Activated naive CD4-positive, alpha-beta T cell treated with anti-CD3 and anti-CD28 coated beads for 36 hours (primary cell): Measurements from ENCODE around the gene ASXL2. TPM values are rescaled to one million over a fixed set of nuclear protein-coding genes. Genes with fewer than 3 reads are reported as not detected.

ENCODE experiments used
- CTCF ChIA-PET: fragments of 350-600 bp; sonication (Branson Sonifier 250); formaldehyde crosslinking; loops from one replicate; lab custom pipeline; 2021; ENCODE audit warnings: antibody characterized with exemption; lab: Charles Lee
- DNase-seq: peaks from one replicate; pipeline ENCODE4 v3.0.0-alpha.2; 2020
- H3K27ac Mint-ChIP-seq: one replicate; pipeline ENCODE4 v1.8.0; 2021; ENCODE audit warnings: mild to moderate bottlenecking, mixed read lengths
- H3K27me3 Mint-ChIP-seq: one replicate; pipeline ENCODE4 v1.8.0; 2021; ENCODE audit warnings: low read depth, mixed read lengths
- H3K36me3 Mint-ChIP-seq: one replicate; pipeline ENCODE4 v1.8.0; 2021; ENCODE audit warnings: low read depth, mixed read lengths
- H3K4me1 Mint-ChIP-seq: one replicate; pipeline ENCODE4 v1.8.0; 2021; ENCODE audit warnings: low read depth, mixed read lengths
- H3K4me3 Mint-ChIP-seq: one replicate; pipeline ENCODE4 v1.8.0; 2021; ENCODE audit warnings: mild to moderate bottlenecking, moderate library complexity, mixed read lengths
- H3K9me3 Mint-ChIP-seq: one replicate; pipeline ENCODE4 v1.8.0; 2021; ENCODE audit warnings: mixed read lengths
- intact Hi-C: fragments of 100-400 bp; cut with micrococcal nuclease; formaldehyde crosslinking; loops from one replicate; pipeline ENCODE4 v1.15.1; 2023
- total RNA-seq, 2 experiments: library from RNA; stranded (reverse); gene quantifications; one replicate each; pipeline ENCODE4 v1.2.3, GENCODE V29; 2021

Gene ASXL2
- total RNA-seq, 2 experiments from 2014 or later: 25.2 to 29.1 TPM

DNA sequence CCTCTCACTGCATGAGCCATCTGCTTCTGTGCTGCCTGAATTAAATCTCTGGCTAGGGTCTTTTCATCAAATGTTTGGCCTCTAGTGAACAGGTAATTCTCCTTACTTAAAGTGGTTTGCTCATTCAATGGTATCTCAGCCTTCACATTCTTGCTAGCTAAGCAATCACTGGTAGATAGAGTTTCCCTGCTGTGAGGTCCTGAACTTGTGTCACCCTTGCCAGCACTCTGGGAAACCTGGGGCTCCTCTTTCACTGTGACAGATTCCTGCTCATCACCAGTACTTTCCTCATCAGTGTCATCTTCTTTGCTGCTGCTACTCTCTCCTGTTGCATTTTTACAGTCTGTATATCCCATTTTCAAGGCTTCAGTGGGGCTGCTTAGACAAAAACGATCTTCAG is 135.8 kb downstream of the ASXL2 start:
- Mint-ChIP-seq H3K36me3 (peaks cover 22% of the 10 kb centered on the region), H3K9me3 (no peaks in the 10 kb centered on the region), H3K4me3 (no peak overlapping the region), H3K4me1 (peaks cover 13% of the 10 kb centered on the region), H3K27me3 (no peaks in the 10 kb centered on the region), H3K27ac (no peak overlapping the region)
- CTCF ChIA-PET: interaction anchor here (0.9 kb wide), 1 partner anchor 15 kb away, joined by 3 read pairs; no protein-coding TSS in a partner anchor
- no peak for DNase-seq
- intact Hi-C loops: no loop called here

DNA sequence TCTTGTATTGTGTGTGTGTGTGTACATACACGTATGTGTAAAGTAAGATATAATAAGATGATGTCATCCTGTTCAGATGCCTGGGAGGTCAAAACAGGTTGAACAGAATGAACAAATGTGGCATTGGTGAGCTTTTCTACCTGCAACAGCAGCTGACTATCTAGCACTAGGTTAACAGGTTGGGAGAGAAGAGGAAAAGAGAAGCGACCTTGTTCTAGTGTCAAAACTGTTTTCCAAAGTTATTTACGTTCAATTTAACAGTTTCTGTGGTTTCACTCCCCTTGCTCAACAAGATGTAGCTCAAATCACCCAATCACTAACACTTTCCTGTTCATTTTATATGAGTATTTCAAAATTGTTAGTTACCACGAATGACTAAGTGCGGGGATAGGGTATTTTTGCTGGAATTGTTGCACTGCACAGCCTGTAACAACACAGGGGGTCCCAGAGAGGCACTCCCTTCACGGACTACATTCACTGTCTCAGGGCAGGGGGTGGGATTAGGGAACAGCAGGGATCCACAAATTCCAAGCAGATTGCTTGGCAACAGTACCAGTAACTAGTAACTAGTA is 137.4 kb downstream of the ASXL2 start:
- Mint-ChIP-seq H3K4me1 (peaks cover 20% of the 10 kb centered on the region), H3K4me3 (no peak overlapping the region), H3K27ac (no peak overlapping the region), H3K9me3 (no peaks in the 10 kb centered on the region), H3K27me3 (no peaks in the 10 kb centered on the region), H3K36me3 (peaks cover 22% of the 10 kb centered on the region)
- DNase-seq: no peak
- CTCF ChIA-PET: no interaction called here
- intact Hi-C loops: no loop called here

DNA sequence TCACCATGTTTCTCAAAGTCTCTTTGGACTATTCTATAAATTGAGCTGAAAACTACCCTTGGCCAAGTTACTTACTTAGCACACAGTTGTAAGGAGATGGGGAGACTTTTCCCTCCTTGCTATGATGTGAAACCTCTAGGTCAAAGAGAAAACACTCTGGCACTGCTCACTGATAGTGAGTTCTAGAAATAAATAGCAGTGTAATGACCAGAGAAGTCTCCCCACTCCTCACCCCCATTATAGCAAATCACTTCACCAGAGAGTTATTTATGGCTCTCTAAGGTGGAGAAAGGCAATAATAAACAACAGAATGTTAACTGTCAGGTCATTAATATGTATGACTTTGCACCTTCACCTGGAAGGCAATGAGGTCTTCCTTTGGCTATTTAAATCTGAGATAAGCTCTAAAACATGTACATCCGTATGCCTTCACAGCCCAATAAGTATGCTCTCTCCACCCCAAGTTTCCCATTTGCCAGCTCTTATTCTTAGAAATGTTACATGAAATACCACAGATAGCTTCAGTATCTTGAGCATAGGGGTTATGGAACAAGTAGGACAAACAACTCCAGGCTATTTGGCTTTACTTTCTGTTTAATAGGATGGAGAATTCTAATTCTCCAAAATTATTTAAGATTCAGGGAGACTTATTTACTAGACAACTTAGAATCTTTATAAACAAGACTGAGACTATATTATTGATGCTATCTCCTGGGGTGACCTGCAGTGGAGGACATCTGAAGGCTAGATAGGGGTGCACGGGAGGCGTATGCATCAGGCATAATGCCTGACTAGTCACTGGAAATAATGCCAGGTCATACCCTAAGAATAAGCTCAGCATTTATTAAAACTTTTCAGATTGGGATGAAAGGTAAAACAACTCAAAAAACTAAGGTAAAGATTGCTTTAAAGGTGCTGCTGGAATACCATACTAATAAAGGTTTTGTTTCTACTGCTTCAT is 139.6 kb downstream of the ASXL2 start:
- Mint-ChIP-seq H3K36me3 (peaks cover 15% of the 10 kb centered on the region), H3K27me3 (no peaks in the 10 kb centered on the region), H3K4me1 (peaks cover 14% of the 10 kb centered on the region), H3K9me3 (no peaks in the 10 kb centered on the region), H3K27ac (no peak overlapping the region), H3K4me3 (no peak overlapping the region)
- CTCF ChIA-PET: interaction anchor here (0.6 to 1.1 kb wide), 2 partner anchors 38 to 1311 kb away, joined by 3 read pairs; no protein-coding TSS in a partner anchor
- intact Hi-C loops: no loop called here
- DNase-seq: no peak

DNA sequence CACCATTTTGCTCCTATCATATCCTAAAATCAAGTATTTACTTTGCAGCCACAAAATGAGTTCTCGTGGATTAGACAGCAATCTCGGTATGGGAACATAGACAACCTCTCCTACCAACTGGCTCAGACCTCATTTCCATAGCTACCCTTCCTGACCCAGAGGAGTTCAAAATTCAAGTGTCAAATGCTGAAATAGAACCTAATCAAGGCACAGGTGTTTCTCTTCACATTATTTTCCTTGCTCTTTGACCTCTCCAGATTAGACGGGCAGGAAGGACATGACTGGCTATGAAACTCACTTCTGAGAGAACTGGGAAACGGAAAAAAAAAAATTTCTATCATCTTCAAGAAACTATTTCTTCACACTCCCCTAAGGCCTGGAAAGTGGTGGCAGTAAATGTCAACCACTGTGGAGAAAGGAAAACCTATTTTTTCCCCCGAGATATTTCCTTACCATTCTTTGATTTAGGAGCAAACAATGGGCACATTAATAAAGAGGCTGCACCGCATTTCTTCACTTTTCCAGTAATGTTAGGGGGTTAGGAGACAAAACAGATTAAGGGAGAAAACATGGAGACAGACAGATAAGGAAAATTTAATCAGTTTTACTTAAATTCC is 141.3 kb downstream of the ASXL2 start:
- CTCF ChIA-PET: interaction anchor here (1.6 kb wide), 1 partner anchor 37 kb away, joined by 4 read pairs; no protein-coding TSS in a partner anchor
- peaks cover 7% of the 10 kb centered on the region for H3K4me1 Mint-ChIP-seq
- H3K27ac Mint-ChIP-seq: no peak overlapping the region
- no peak for DNase-seq
- H3K9me3 Mint-ChIP-seq: peaks cover 2% of the 10 kb centered on the region
- no peaks in the 10 kb centered on the region for H3K27me3 Mint-ChIP-seq
- no peak overlapping the region for H3K4me3 Mint-ChIP-seq
- peaks cover 3% of the 10 kb centered on the region for H3K36me3 Mint-ChIP-seq
- intact Hi-C loops: no loop called here

DNA sequence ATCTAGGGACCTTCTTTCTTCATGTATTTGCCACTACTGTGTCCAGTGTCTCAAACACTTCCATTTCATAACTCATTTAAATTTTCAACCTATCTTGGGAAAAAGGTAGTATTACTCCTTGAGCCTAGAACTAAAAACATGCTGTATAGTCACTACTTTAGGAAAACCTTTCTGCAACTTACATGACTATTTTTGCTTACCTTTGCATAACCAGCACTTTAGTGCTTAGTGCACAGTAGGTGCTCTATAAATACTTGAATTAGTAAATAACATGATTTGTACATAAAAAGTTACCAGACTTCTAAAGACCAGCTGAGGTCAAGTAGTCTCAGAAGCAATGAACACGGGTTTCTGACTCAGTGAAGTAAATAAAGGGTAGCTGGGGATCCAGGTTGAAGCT is 142.5 kb downstream of the ASXL2 start:
- DNase-seq: no peak
- Mint-ChIP-seq H3K4me1 (peaks cover 7% of the 10 kb centered on the region), H3K27me3 (no peaks in the 10 kb centered on the region), H3K4me3 (no peak overlapping the region), H3K27ac (no peak overlapping the region), H3K9me3 (peaks cover 2% of the 10 kb centered on the region), H3K36me3 (no peaks in the 10 kb centered on the region)
- intact Hi-C loops: no loop called here
- CTCF ChIA-PET: interaction anchor here (1.6 kb wide), 1 partner anchor 36 kb away, joined by 4 read pairs; no protein-coding TSS in a partner anchor

DNA sequence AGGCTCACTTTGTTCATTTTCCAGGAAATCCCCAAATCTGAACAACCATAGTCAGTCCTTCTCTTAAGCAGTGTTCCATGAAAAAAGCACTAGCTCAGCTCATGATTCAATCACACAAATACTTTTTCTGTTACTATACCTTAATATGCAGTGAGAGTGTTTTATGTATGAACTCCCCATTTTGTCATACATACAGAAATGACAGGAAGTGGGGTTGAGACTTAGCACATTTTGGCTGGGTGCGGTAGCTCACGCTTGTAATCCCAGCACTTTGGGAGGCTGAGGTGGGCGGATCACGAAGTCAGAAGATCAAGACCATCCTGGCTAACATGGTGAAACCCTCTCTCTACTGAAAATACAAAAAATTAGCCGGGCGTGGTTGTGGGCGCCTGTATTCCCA is 149.7 kb downstream of the ASXL2 start:
- Mint-ChIP-seq H3K36me3 (no peaks in the 10 kb centered on the region), H3K27me3 (peaks cover 3% of the 10 kb centered on the region), H3K27ac (no peak overlapping the region), H3K4me3 (no peak overlapping the region), H3K4me1 (peaks cover 5% of the 10 kb centered on the region), H3K9me3 (peaks cover 2% of the 10 kb centered on the region)
- intact Hi-C loops: no loop called here
- CTCF ChIA-PET: interaction anchor here (0.7 kb wide), 1 partner anchor 228 kb away, joined by 3 read pairs; no protein-coding TSS in a partner anchor
- no peak for DNase-seq

DNA sequence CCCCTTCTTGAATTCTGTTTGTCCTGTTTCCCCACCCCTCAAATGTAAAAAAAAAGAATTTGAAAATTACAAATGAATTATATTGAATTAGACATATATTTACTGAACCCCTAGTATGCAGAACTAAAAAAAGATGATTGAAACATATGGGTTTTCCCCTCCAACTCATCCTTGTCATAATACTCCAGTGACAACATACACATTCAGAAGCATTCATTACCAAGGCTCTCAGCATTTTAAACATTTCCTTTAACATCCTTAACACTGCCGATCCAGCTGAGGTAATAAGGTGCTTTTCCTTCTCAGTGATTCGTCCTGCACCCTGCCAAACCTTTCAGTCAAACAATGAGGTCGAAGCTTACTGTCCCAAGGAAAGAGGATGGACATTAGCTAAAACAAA is 151.8 kb downstream of the ASXL2 start:
- DNase-seq: no peak
- Mint-ChIP-seq H3K4me3 (no peak overlapping the region), H3K9me3 (no peaks in the 10 kb centered on the region), H3K27me3 (peaks cover 3% of the 10 kb centered on the region), H3K4me1 (peaks cover 5% of the 10 kb centered on the region), H3K36me3 (no peaks in the 10 kb centered on the region), H3K27ac (no peak overlapping the region)
- CTCF ChIA-PET: interaction anchor here (1.0 kb wide), 1 partner anchor 67 kb away, joined by 3 read pairs; no protein-coding TSS in a partner anchor
- intact Hi-C loops: no loop called here

DNA sequence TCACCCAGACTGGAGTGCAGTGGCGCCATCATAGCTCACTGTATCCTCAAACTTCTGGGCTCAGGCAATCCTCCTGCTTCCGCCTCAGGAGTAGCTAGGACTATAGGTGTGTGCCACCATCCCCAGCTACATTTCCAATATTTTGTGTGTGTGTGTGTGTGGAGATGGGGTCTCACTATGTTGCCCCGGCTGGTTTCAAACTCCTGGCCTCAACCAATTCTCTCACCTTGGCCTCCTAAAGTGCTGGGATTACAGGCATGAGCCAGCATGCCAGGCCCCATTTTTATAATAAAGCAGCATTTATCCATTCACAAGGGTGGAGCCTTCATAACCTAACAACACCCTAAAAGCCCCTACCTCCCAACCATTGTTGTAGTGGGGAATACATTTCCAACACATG is 152.4 kb downstream of the ASXL2 start:
- H3K27ac Mint-ChIP-seq: no peak overlapping the region
- DNase-seq: no peak
- H3K4me1 Mint-ChIP-seq: peaks cover 5% of the 10 kb centered on the region
- no peaks in the 10 kb centered on the region for H3K36me3 Mint-ChIP-seq
- H3K9me3 Mint-ChIP-seq: no peaks in the 10 kb centered on the region
- H3K27me3 Mint-ChIP-seq: peaks cover 3% of the 10 kb centered on the region
- H3K4me3 Mint-ChIP-seq: no peak overlapping the region
- CTCF ChIA-PET: interaction anchor here (1.0 kb wide), 1 partner anchor 67 kb away, joined by 3 read pairs; no protein-coding TSS in a partner anchor
- intact Hi-C loops: no loop called here

DNA sequence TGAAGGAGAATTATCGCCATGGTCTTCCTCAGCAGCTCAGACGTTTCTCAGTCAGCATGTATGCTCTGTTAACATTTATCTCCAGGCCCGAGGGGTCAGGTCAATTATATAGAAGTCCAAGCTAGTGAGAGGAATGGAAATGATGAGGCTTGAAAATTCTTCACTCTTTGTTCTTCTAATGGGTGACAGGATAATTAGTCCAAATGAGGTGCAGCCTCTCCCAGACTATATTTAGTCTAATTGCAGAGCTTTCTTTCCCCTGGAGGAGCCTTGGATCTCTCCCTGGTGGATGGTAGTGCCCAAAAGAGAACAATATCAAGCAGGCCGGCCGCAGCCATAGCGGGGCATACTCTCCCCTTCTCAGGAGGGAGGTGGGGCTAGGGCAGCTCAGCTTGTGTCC is 153.5 kb downstream of the ASXL2 start:
- H3K4me3 Mint-ChIP-seq: no peak overlapping the region
- intact Hi-C loops: no loop called here
- DNase-seq: no peak
- no peak overlapping the region for H3K27ac Mint-ChIP-seq
- H3K36me3 Mint-ChIP-seq: no peaks in the 10 kb centered on the region
- peaks cover 3% of the 10 kb centered on the region for H3K27me3 Mint-ChIP-seq
- H3K4me1 Mint-ChIP-seq: peaks cover 5% of the 10 kb centered on the region
- no peaks in the 10 kb centered on the region for H3K9me3 Mint-ChIP-seq
- CTCF ChIA-PET: no interaction called here

DNA sequence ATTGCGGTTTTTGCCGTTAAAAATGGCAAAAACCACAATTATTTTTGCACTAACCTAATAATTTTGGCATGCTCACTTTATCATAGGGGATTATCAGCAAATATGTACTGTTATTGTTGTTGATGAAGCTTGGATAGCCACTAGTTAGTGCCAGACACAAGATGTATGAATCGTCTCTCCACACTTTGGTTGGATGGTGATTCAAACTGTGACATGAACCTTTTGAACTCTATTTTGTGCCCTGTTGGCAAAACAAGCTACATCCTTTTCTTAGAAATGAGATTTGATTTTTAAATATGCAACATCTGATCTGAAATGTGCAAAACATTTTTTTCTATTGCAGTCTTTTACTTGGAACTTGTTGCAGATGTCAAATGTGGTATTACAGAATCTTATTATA is 156.1 kb downstream of the ASXL2 start:
- Mint-ChIP-seq H3K36me3 (no peaks in the 10 kb centered on the region), H3K27ac (no peak overlapping the region), H3K9me3 (no peaks in the 10 kb centered on the region), H3K4me1 (peaks cover 10% of the 10 kb centered on the region), H3K27me3 (peaks cover 3% of the 10 kb centered on the region), H3K4me3 (no peak overlapping the region)
- no peak for DNase-seq
- CTCF ChIA-PET: interaction anchor here (1.1 kb wide), 1 partner anchor 22 kb away, joined by 3 read pairs; no protein-coding TSS in a partner anchor
- intact Hi-C loops: no loop called here

DNA sequence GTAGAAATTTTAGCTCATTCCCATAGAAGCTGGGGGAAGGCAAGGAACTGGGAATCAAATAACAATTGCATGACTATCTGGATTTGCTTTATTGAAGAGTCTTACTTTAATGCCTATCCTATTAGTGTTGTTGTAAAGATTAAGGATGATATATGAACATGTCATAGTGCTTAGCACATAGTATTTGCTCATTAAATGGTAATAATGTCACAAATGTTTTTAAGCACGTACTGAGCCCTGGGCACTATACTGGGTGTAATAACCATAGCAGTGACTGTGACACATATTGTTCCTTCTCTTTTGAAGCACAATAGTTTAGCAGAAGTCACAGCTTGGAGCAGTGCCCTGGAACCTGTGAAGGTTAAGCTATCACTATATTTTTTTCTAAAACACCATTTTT is 157.7 kb downstream of the ASXL2 start:
- Mint-ChIP-seq H3K27ac (no peak overlapping the region), H3K36me3 (no peaks in the 10 kb centered on the region), H3K4me1 (peaks cover 4% of the 10 kb centered on the region), H3K27me3 (peaks cover 3% of the 10 kb centered on the region), H3K9me3 (no peaks in the 10 kb centered on the region), H3K4me3 (no peak overlapping the region)
- intact Hi-C loops: no loop called here
- no peak for DNase-seq
- CTCF ChIA-PET: interaction anchor here (0.6 to 0.9 kb wide), 2 partner anchors 21 to 100 kb away, joined by 3 to 4 read pairs; no protein-coding TSS in a partner anchor

DNA sequence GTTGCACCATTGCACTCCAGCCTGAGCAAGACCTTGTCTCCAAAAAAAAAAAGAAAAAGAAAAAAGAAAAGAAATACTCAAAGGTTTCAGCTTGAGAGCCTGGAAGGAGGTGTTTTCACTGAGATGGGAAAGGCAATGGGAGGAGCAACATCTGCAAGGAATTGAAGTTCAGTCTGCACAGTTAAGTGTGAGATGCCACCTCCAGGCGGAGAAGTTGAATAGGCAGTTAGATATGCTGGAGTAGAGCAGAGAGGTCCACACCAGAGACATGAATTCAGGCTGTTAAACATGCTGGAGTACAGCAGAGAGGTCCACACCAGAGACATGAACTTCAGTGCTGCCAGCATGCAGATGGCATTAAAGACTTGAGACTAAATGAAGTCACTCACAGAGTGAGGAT is 163.5 kb downstream of the ASXL2 start:
- H3K27ac Mint-ChIP-seq: no peak overlapping the region
- no peaks in the 10 kb centered on the region for H3K36me3 Mint-ChIP-seq
- no peak overlapping the region for H3K4me3 Mint-ChIP-seq
- peaks cover 2% of the 10 kb centered on the region for H3K27me3 Mint-ChIP-seq
- no peak for DNase-seq
- H3K9me3 Mint-ChIP-seq: no peaks in the 10 kb centered on the region
- intact Hi-C loops: no loop called here
- H3K4me1 Mint-ChIP-seq: peaks cover 11% of the 10 kb centered on the region
- CTCF ChIA-PET: interaction anchor here (1.1 kb wide), 1 partner anchor 15 kb away, joined by 6 read pairs; no protein-coding TSS in a partner anchor
